Measurements from ENCODE around the gene GPA33.

Gene GPA33

GRCh38 chr1:167090314-167090942 is at the start of gene GPA33:
GPA33 (minus strand) TSS chr1:167090377; CDS start chr1:167090287, 90 bp downstream.
- no peak for DNase-seq (ENCODE audit: low read depth, low spot score)

GRCh38 chr1:167138703-167139102 is 48.5 kb upstream of the GPA33 start:
- no peak for DNase-seq (ENCODE audit: low read depth, low spot score)

- no peak for DNase-seq (ENCODE audit: low read depth, low spot score)
These were observed 47.8 kb upstream of the GPA33 start for GRCh38 chr1:167137793-167138510.

GRCh38 chr1:167137332-167137781 is 47.2 kb upstream of the GPA33 start:
- DNase-seq (ENCODE audit: low read depth, low spot score) = no peak

GRCh38 chr1:167136806-167137205 is 46.6 kb upstream of the GPA33 start:
- DNase-seq (ENCODE audit: low read depth, low spot score) = no peak

GRCh38 chr1:167136191-167136614 is 46.0 kb upstream of the GPA33 start:
- peak; percentile 91 for DNase-seq (ENCODE audit: low read depth, low spot score)

GRCh38 chr1:167135281-167135840 is 45.2 kb upstream of the GPA33 start:
- DNase-seq (ENCODE audit: low read depth, low spot score) = no peak

- DNase-seq (ENCODE audit: low read depth, low spot score) = no peak
These were observed 42.3 kb upstream of the GPA33 start for GRCh38 chr1:167132301-167133010.

- DNase-seq (ENCODE audit: low read depth, low spot score) = no peak
These were observed 40.8 kb upstream of the GPA33 start for GRCh38 chr1:167130829-167131510.

- DNase-seq (ENCODE audit: low read depth, low spot score) = no peak
These were observed 38.4 kb upstream of the GPA33 start for GRCh38 chr1:167128261-167129227.

GRCh38 chr1:167127661-167128060 is 37.5 kb upstream of the GPA33 start:
- no peak for DNase-seq (ENCODE audit: low read depth, low spot score)

- DNase-seq (ENCODE audit: low read depth, low spot score) = no peak
These were observed 37.1 kb upstream of the GPA33 start for GRCh38 chr1:167127236-167127635.

- DNase-seq (ENCODE audit: low read depth, low spot score) = no peak
These were observed 36.6 kb upstream of the GPA33 start for GRCh38 chr1:167126811-167127210.

- DNase-seq (ENCODE audit: low read depth, low spot score) = no peak
These were observed 36.1 kb upstream of the GPA33 start for GRCh38 chr1:167126317-167126716.

GRCh38 chr1:167122568-167122967 is 32.4 kb upstream of the GPA33 start:
- DNase-seq (ENCODE audit: low read depth, low spot score) = no peak

- no peak for DNase-seq (ENCODE audit: low read depth, low spot score)
These were observed 31.9 kb upstream of the GPA33 start for GRCh38 chr1:167122121-167122480.

- peak; percentile 73 for DNase-seq (ENCODE audit: low read depth, low spot score)
These were observed 31.4 kb upstream of the GPA33 start for GRCh38 chr1:167121375-167122120.

GRCh38 chr1:167120899-167121298 is 30.7 kb upstream of the GPA33 start:
- no peak for DNase-seq (ENCODE audit: low read depth, low spot score)

- DNase-seq (ENCODE audit: low read depth, low spot score) = no peak
These were observed 29.5 kb upstream of the GPA33 start for GRCh38 chr1:167119696-167120095.

- no peak for DNase-seq (ENCODE audit: low read depth, low spot score)
These were observed 28.0 kb upstream of the GPA33 start for GRCh38 chr1:167118188-167118587.

All from astrocyte of the hippocampus (primary cell).